Rectal smooth muscle tissue (tissue), 1 donor: ENCODE data around the gene RAB34.

Experiments used
- H3K27ac ChIP-seq: one replicate; pipeline ENCODE4 v1.7.0; 2013; ENCODE audit warnings: low read depth, low read length, inconsistent platforms
- H3K27me3 ChIP-seq: one replicate; pipeline ENCODE4 v1.7.0; 2013; ENCODE audit warnings: low read length; ENCODE audit not compliant: control insufficient read depth, insufficient read depth
- H3K36me3 ChIP-seq: one replicate; pipeline ENCODE4 v1.7.0; 2013; ENCODE audit warnings: low read length; ENCODE audit not compliant: control insufficient read depth, insufficient read depth
- H3K4me1 ChIP-seq: one replicate; pipeline ENCODE4 v1.7.0; 2013; ENCODE audit warnings: low read length; ENCODE audit not compliant: control insufficient read depth, insufficient read depth
- H3K4me3 ChIP-seq: one replicate; pipeline ENCODE4 v1.7.0; 2013; ENCODE audit warnings: low read length
- H3K9ac ChIP-seq: one replicate; pipeline ENCODE4 v1.7.0; 2013; ENCODE audit warnings: low read length

The RAB34 gene

DNA sequence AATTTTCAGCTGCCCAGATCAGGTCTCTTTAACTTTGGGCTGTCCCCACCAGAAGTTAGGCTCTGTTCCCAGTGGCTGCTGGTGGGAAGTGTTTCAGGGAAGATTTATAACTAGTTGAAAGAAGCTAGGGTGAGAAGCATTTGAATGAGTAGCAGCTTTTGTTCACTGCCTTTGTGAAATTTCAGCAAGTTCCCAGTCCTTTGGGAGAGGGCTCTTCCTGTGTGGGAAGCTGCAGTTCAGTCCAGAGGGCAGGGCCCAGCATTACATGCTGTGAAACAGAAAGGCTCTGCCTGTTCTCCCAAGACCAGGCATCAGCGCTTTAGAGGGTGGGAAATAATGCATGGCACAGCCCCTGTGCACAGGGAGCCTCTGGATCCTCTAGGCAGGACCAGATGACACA lies 23.8 kb downstream of the RAB34 start:
- Histone ChIP-seq H3K4me3 (no peak overlapping the region), H3K27ac (no peak overlapping the region), H3K9ac (no peak overlapping the region), H3K27me3 (no peaks in the 10 kb centered on the region), H3K4me1 (no peaks in the 10 kb centered on the region), H3K36me3 (peaks cover 65% of the 10 kb centered on the region)

DNA sequence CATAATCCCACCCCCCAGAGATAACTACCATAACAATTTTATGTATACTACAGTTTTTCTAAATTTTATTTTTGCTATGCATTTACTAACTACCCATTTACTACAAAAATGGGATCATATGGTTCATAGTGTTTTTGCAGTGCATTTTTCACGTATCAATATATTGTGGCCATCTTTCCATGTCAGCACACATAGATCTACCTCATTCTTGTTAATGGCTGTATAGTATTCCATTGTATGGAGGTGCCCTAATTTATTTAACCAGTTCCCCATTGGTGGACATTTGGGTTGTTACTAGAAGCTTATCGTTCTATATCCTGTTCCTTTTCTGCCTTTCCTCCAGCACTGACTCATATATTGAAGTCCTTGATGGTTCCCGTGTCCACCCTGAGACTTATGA lies 28.7 kb downstream of the RAB34 start:
- Histone ChIP-seq H3K36me3 (peaks cover 59% of the 10 kb centered on the region), H3K27me3 (no peaks in the 10 kb centered on the region), H3K4me3 (no peak overlapping the region), H3K9ac (no peak overlapping the region), H3K27ac (no peak overlapping the region), H3K4me1 (no peaks in the 10 kb centered on the region)

DNA sequence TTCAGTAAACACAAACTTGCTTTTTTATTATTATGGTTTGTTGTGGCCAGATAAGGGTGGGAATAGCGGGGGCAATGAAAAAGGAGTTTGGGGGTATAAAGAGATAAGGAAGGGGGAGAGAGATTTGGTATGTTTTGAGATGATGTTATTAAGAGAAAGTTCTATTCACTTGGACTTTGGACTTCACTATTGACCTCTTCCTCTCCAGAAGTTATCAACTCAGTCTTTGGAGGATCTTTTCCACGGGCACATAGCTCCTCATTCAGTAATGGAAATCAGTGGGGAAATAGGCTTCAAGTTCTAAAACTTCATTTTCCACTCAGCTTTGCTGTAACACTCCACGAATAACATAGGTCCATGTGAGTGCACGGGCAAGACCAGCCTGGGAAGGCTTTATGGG lies 29.2 kb downstream of the RAB34 start:
- H3K9ac ChIP-seq = no peak overlapping the region
- H3K4me1 ChIP-seq = no peaks in the 10 kb centered on the region
- H3K36me3 ChIP-seq = peaks cover 58% of the 10 kb centered on the region
- H3K27me3 ChIP-seq = no peaks in the 10 kb centered on the region
- no peak overlapping the region for H3K27ac ChIP-seq
- H3K4me3 ChIP-seq = no peak overlapping the region

DNA sequence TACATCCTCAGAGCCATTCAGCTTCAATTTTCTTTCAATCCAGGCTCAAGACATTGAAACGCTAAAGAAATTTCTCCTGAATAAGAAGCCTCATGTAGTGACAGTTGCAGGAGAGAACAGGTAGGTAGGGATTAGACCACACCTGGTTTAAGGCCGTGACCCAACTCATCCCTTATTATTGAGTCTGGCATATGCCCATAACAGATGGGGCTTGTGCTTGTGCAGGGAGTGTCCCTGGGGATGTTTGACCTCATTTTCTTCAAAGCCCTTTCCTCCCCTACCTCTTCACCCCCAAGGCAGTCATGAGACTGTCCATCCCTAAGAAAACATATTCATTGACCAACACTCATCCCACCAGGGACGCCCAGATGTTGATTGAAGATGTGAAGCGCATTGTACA lies 31.4 kb downstream of the RAB34 start:
- Histone ChIP-seq H3K27me3 (no peaks in the 10 kb centered on the region), H3K9ac (no peak overlapping the region), H3K4me1 (no peaks in the 10 kb centered on the region), H3K36me3 (peaks cover 75% of the 10 kb centered on the region), H3K4me3 (no peak overlapping the region), H3K27ac (no peak overlapping the region)

DNA sequence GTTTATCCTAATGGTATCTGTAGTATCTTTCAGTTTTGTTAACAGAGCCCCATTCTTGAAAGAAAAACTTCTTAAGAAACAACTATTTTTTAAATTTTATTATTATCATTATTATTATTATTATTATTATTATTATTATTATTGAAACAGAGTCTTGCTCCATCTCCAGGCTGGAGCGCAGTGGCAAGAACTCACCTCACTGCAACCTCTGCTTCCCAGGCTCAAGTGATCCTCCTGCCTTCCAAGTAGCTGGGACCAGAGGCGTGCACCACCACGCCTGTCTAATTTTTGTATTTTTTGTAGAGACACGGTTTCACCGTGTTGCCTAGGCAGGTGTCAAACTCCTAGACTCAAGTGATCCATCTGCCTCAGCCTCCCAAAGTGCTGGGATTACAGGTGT lies 32.3 kb downstream of the RAB34 start:
- H3K4me3 ChIP-seq = no peak overlapping the region
- peaks cover 73% of the 10 kb centered on the region for H3K36me3 ChIP-seq
- H3K27ac ChIP-seq = no peak overlapping the region
- no peaks in the 10 kb centered on the region for H3K27me3 ChIP-seq
- no peaks in the 10 kb centered on the region for H3K4me1 ChIP-seq
- H3K9ac ChIP-seq = no peak overlapping the region

DNA sequence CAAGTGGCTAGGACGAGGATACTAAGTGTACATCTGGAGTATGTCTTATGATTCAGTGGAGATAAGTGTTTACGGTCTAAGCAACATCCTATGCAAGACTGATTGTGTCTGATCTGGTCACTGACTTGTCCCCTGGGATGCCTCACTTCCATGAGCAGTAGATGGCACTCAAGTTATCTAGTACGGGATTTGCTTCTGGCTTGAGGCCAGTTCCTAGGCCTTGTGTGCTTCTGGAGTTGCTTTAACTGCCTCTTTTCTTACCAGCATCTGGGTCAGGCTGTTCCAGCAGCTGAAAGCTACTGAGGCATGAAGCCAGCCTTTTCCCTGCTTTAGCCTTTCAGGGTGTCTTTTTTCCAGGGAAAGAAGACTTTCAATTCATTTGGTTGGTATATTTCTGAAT lies 32.7 kb downstream of the RAB34 start:
- H3K4me1 ChIP-seq = no peaks in the 10 kb centered on the region
- H3K4me3 ChIP-seq = no peak overlapping the region
- H3K9ac ChIP-seq = no peak overlapping the region
- no peaks in the 10 kb centered on the region for H3K27me3 ChIP-seq
- H3K36me3 ChIP-seq = peaks cover 69% of the 10 kb centered on the region
- H3K27ac ChIP-seq = no peak overlapping the region

DNA sequence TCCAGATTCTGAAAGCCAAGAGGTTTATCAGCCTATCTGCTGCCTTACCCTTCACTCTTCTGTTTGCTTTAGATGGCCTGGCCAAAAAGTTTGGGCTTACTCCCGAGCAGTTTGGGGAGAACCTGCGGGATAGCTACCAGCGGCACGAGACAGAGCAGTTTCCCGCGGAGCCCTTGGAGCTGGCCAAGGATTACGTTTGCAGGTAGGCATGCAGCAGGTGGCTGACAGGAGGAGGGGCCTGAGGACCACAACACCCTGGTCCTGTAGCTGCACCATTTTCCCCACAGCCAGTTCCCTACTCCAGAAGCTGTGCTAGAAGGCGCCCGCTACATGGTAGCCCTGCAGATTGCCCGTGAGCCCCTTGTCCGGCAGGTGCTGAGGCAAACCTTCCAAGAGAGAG lies 35.0 kb downstream of the RAB34 start:
- no peaks in the 10 kb centered on the region for H3K27me3 ChIP-seq
- no peak overlapping the region for H3K27ac ChIP-seq
- H3K36me3 ChIP-seq = peaks cover 67% of the 10 kb centered on the region
- H3K4me3 ChIP-seq = no peak overlapping the region
- no peak overlapping the region for H3K9ac ChIP-seq
- H3K4me1 ChIP-seq = no peaks in the 10 kb centered on the region

DNA sequence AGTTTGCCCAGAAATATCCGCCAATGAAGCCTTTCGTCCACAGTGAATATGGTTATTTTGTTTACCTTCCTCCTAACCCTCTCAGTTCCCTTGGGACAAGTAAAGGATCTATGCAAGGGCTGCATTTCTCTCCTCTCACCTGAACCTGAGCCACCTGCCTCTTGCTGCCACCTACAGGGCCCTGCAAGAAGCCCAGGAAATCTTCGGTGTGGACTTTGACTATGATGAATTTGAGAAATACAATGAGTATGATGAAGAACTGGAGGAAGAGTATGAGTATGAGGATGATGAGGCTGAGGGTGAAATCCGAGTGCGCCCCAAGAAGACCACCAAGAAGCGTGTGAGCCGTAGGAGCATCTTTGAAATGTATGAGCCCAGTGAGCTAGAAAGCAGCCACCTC lies 41.7 kb downstream of the RAB34 start:
- no peaks in the 10 kb centered on the region for H3K4me1 ChIP-seq
- no peak overlapping the region for H3K9ac ChIP-seq
- H3K27me3 ChIP-seq = no peaks in the 10 kb centered on the region
- H3K27ac ChIP-seq = no peak overlapping the region
- peaks cover 65% of the 10 kb centered on the region for H3K36me3 ChIP-seq
- H3K4me3 ChIP-seq = no peak overlapping the region

DNA sequence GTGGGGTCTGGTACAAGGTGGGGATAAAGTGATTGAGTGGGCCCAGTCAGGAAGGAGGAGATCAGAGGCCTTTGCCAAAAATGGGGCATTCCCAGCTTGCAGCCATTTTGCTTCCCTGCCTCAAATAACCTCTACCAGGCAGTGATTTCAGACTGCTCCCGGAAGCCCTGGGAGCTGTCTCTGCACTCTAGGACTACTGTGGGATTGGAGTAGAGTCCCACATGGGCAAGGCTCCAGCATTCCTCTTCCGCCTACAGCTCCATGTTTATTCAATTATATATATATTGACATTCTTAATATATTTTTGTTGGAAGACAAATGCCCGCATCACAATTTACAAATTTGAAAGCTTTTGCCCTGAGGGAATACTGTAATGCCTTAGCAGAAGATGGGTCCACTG lies 42.2 kb downstream of the RAB34 start:
- Histone ChIP-seq H3K27ac (no peak overlapping the region), H3K27me3 (no peaks in the 10 kb centered on the region), H3K36me3 (peaks cover 65% of the 10 kb centered on the region)

DNA sequence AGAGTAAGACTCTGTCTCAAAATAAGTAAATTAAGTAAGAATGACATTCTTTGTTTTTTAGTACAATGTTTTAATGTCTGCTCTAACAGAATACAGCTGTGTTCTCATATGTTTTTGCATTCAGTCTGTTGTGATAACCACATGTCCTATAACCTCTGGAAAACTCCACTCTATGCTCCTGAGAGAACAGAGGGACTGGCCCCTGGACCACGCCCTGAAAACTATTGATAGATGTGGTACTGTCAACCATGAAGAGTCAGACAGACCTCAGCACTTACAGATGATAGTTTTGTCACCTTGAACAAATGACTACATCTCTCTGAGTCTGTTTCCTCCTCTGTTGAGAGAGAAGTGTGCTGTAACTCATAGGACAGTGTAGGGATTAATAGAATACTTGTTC lies 47.8 kb downstream of the RAB34 start:
- Histone ChIP-seq H3K36me3 (peaks cover 33% of the 10 kb centered on the region), H3K4me3 (no peak overlapping the region), H3K27me3 (no peaks in the 10 kb centered on the region), H3K27ac (no peak overlapping the region), H3K9ac (no peak overlapping the region), H3K4me1 (no peaks in the 10 kb centered on the region)

More for the DNA sequence above, 42.2 kb downstream of the RAB34 start:
- Histone ChIP-seq H3K4me1 (no peaks in the 10 kb centered on the region), H3K9ac (no peak overlapping the region), H3K4me3 (no peak overlapping the region)

DNA sequence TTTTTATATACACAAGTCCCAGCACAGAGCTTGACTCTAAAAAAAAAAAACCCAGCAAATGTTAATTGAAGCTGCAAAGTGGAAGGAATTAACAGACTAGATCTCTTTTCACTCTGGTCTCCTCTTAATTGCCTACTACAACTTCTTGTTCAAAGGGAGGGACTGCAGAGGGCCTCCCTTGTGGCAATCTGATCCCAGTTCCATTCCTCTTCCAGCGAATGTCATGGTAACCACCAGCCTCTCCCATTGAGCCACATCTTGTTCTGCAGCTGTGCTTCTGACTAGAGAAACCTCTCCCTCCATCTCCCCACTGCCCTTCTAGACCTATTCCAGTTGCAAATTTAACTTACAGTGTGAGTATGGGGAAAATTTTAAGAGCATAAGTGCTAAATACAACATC lies 49.8 kb downstream of the RAB34 start:
- Histone ChIP-seq H3K4me1 (peaks cover 9% of the 10 kb centered on the region), H3K36me3 (peaks cover 17% of the 10 kb centered on the region), H3K9ac (no peak overlapping the region)

DNA sequence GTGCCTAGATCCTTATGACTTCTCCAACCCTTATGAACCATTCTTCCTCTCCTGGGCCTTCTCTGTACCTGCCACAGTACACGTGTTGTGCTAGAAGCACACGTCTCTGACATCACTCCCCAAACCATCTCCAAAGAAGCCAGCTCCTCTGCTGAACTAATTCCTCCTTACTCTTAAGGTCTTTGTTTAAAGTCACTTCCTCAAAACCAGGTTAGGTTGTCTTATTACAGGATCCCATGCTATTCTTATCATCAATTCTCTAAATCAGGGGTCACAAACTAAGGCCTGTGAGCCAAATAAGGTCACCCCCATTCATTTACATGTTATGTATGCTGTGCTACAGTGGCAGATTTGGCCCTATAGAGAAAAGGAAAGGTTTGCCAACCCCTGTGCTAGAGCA lies 51.7 kb downstream of the RAB34 start:
- H3K4me3 ChIP-seq = no peak overlapping the region
- no peak overlapping the region for H3K27ac ChIP-seq
- no peaks in the 10 kb centered on the region for H3K27me3 ChIP-seq
- peaks cover 13% of the 10 kb centered on the region for H3K4me1 ChIP-seq
- H3K36me3 ChIP-seq = peaks cover 10% of the 10 kb centered on the region
- no peak overlapping the region for H3K9ac ChIP-seq

More for the DNA sequence above, 49.8 kb downstream of the RAB34 start:
- H3K4me3 ChIP-seq = no peak overlapping the region
- no peaks in the 10 kb centered on the region for H3K27me3 ChIP-seq
- H3K27ac ChIP-seq = no peak overlapping the region
